HL-60/S4 (cell line): ENCODE measurements around the gene C1orf53.
"Not testable (repeated sequence)": the region's sequence is repeated elsewhere in the genome, so short reads cannot be mapped to it uniquely, and the experiment has no call there.

Experiments used
- in situ Hi-C: fragments of 300-500 bp; cut with MboI; formaldehyde crosslinking; loops from 2 replicates; pipeline ENCODE4 v1.14.3; 2022; ENCODE audit warnings: low sequenced_read_pairs

The C1orf53 gene

GRCh38 chr1:197919346-197920066 lies 17.1 kb downstream of the C1orf53 start:
- in situ Hi-C loops: loop anchor here (25.0 kb wide), 1 partner anchor 543 kb away; no protein-coding TSS in a partner anchor

DNA sequence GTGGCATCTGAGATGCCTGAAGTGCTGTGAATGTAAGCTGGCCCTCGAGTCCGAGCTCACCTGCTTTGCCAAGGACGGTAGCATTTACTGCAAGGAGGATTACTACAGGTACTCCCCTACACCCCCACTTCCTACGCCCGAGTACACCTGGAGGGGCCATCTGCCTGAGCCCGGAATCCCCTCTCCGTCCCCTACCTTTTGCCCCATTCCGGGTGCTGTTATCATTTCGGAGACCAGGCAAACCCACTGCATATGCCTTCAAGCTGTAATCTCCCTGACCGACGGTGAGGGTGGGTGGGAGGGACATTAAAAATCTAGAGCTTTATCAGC lies 17.6 kb downstream of the C1orf53 start:
- in situ Hi-C loops: loop anchor here (25.0 kb wide), 1 partner anchor 542 kb away; no protein-coding TSS in a partner anchor

GRCh38 chr1:197920414-197921117 lies 18.1 kb downstream of the C1orf53 start:
- in situ Hi-C loops: loop anchor here (25.0 kb wide), 1 partner anchor 542 kb away; no protein-coding TSS in a partner anchor

DNA sequence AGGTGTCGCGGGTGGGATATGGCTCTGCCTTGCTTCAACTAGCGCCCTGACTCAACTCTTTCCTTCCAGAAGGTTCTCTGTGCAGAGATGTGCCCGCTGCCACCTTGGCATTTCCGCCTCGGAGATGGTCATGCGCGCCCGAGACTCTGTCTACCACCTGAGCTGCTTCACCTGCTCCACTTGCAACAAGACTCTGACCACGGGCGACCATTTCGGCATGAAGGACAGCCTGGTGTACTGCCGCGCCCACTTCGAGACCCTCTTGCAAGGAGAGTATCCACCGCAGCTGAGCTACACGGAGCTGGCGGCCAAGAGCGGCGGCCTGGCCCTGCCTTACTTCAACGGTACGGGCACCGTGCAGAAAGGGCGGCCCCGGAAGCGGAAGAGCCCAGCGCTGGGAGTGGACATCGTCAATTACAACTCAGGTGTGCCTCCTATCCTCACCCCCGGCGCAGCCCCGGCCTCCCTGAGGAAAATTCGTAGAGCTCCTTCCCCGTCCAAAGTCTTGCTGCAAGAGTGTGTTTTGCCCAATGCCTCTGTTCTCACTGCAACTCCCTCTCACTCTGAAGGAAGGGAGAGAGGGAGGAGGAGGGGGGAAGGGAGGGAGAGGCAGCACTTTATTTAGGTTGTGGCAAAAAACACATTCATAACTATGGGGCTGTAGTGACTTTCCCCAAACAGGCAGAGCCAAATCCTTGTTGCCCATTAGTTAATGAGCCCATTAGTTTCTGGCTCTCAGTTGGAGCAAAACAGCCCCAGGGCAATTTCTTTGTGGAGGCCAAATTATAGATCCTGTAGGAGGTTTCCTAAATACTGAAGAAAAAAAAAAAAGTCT lies 19.0 kb downstream of the C1orf53 start:
- in situ Hi-C loops: loop anchor here (25.0 kb wide), 1 partner anchor 541 kb away; no protein-coding TSS in a partner anchor

DNA sequence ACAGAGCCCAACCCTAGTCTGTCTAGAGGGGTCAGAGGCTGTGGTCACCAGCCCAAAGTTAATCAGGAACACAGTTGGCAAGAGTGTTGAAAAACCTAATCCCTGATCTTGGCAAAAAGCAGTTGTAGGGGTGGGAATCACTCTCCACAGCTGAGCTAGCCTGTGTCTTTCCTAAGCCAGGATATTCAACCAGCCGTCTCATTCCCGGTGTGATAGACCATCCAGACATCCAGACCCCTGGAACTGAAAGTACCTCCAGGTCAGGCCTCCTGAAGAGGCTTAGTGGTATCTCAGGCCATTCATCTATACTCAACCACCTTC lies 19.6 kb downstream of the C1orf53 start:
- in situ Hi-C loops: loop anchor here (25.0 kb wide), 1 partner anchor 540 kb away; no protein-coding TSS in a partner anchor

- in situ Hi-C loops: loop anchor here (25.0 kb wide), 1 partner anchor 539 kb away; no protein-coding TSS in a partner anchor
Measured at GRCh38 chr1:197923038-197923437, 20.6 kb downstream of the C1orf53 start.

GRCh38 chr1:197924516-197925123 lies 22.2 kb downstream of the C1orf53 start:
- in situ Hi-C loops: loop anchor here (25.0 kb wide), 1 partner anchor 538 kb away; no protein-coding TSS in a partner anchor

- in situ Hi-C loops: no loop called here
Measured at GRCh38 chr1:197927908-197928665, 25.7 kb downstream of the C1orf53 start.

- in situ Hi-C loops: no loop called here
Measured at GRCh38 chr1:197928849-197929336, 26.5 kb downstream of the C1orf53 start.

GRCh38 chr1:197933016-197933415 lies 30.6 kb downstream of the C1orf53 start:
- in situ Hi-C loops: no loop called here

DNA sequence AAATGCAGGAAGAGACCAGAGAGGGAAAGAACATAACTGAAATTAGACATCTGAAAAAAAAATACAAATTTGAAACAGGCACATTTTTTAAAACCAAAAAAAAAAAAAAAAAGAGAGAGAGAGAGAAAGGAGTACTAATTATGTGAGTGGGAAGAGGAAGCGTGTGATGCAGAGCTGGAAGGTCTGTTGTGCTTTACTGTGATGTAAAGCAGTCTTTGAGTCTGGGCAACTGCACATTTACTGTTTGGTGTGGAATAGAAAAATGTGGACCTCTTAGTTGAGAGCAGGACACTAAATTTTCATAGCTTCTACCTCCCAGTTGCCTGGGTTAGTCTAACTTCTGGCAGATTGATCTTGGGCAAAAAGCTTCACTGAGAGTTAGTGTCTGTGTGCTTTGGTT lies 31.2 kb downstream of the C1orf53 start:
- in situ Hi-C loops: no loop called here

- in situ Hi-C loops: no loop called here
Measured at GRCh38 chr1:197937381-197937780, 35.0 kb downstream of the C1orf53 start.

DNA sequence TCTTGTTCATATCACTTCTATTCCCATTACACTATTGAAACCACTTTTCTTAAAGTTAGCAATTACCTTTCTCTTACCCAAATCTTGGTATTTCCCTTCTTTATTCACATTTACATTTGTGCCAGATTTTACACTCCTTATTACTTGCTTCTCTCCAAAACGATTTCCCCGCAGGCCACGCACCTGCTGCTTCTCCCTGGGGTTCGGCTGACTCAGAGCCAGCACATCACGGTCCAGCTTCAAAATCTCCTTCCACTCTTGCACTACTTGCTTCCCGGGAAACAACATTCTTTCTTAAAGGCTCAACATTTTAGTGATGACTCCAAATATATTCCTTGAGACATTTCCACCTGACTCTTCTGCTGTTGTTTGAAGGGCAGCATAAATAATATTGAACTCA lies 35.5 kb downstream of the C1orf53 start:
- in situ Hi-C loops: no loop called here

DNA sequence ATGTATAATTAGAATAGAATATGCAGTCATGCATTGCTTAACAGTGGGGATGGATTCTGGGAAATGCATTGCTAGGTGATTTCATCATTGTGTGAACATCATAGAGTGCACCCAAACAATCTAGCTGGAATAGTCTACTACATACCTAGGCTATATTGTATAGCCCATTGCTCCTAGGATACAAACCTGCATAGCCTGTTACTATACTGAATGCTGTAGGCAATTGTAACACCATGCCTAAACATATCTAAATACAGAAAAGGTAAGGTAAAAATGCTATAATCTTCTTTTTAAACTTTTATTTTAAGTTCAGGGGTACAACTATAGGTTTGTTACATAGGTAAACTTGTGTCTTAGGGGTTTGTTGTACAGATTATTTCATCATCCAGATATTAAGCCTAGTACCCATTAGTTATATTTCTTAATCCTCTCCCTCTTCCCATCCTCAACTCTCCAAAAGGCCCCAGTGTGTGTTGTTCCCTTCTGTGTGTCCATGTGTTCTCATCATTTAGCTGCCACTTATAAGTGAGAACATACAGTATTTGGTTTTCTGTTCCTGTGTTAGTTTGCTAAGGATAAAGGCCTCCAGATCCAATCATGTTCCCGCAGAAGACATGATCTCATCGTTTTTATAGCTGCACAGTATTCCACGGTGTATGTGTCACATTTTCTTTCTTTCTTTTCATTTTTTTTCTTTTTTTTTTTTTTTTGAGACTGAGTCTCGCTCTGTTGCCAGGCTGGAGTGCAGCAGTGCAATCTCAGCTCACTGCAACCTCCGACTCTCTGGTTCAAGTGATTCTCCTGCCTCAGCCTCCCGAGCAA lies 36.9 kb downstream of the C1orf53 start:
- in situ Hi-C loops: not testable (repeated sequence)

GRCh38 chr1:197942042-197942441 lies 39.6 kb downstream of the C1orf53 start:
- in situ Hi-C loops: no loop called here

GRCh38 chr1:197944485-197944884 lies 42.1 kb downstream of the C1orf53 start:
- in situ Hi-C loops: no loop called here

GRCh38 chr1:197948926-197949899 lies 46.8 kb downstream of the C1orf53 start:
- in situ Hi-C loops: no loop called here

DNA sequence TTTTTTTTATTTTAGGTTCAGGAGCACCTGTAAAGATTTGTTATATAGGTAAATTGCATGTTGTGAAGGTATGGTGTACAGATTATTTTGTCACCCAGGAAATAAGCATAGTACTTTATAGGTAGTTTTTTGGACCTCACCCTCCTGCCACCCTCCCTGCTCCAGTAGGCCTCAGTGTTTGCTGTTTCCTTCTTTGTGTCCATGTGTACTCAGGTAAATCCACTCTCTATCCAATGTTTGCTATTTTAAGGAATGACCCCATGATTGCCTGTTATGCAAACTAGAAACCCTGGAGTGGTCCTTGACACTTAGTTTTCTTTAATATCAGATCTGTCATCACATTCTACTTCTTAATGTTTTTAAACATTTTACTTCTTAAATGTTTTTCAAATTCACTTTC lies 48.7 kb downstream of the C1orf53 start:
- in situ Hi-C loops: no loop called here
